ENCODE data around the gene TESK1.
"Not testable (repeated sequence)": the region's sequence is repeated elsewhere in the genome, so short reads cannot be mapped to it uniquely, and the experiment has no call there.

TESK1 gene

GRCh38 chr9:35628389-35628991, 23.4 kb downstream of the TESK1 start:
- no peaks in the 10 kb centered on the region for H3K27me3 Mint-ChIP-seq
- no peak overlapping the region for H3K27ac Mint-ChIP-seq (ENCODE audit: low read depth)
- ATAC-seq (replicated peaks; ENCODE audit: extremely low read depth, poor library complexity, severe bottlenecking) (no peak), DNase-seq (ENCODE audit: low spot score in 2 of 2) (no peak)
- no peaks in the 10 kb centered on the region for H3K4me1 Mint-ChIP-seq
- no peaks in the 10 kb centered on the region for H3K9me3 Mint-ChIP-seq
- peaks cover under 1% of the 10 kb centered on the region for H3K36me3 Mint-ChIP-seq (ENCODE audit: insufficient read depth)
- no peak overlapping the region for H3K4me3 Mint-ChIP-seq

DNA sequence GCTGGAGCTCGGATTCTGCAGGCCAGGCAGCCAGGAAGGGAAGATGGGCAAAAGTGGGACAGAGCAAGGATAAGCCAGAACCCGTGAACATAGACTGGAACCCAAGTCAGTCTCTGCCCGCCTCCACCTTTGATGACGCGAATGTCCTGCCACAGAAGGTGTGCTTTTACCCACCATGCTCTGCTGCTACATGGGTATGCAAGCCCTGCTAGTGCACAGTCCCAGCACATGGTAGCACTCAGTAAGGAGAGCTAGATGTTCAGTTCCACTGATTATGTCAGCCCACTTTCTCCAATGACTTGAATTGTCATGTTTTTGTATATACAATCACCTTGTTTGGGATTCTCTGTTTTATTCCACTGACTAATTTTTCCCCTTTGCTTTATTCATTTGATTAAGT, 24.5 kb downstream of the TESK1 start:
- no peaks in the 10 kb centered on the region for H3K9me3 Mint-ChIP-seq
- no peak for ATAC-seq (replicated peaks; ENCODE audit: extremely low read depth, poor library complexity, severe bottlenecking)
- no peak for DNase-seq (ENCODE audit: low spot score in 2 of 2)
- peaks cover 2% of the 10 kb centered on the region for H3K36me3 Mint-ChIP-seq (ENCODE audit: insufficient read depth)
- no peaks in the 10 kb centered on the region for H3K27me3 Mint-ChIP-seq
- H3K27ac Mint-ChIP-seq (ENCODE audit: low read depth): no peak overlapping the region
- H3K4me3 Mint-ChIP-seq: no peak overlapping the region
- peaks cover 2% of the 10 kb centered on the region for H3K4me1 Mint-ChIP-seq

DNA sequence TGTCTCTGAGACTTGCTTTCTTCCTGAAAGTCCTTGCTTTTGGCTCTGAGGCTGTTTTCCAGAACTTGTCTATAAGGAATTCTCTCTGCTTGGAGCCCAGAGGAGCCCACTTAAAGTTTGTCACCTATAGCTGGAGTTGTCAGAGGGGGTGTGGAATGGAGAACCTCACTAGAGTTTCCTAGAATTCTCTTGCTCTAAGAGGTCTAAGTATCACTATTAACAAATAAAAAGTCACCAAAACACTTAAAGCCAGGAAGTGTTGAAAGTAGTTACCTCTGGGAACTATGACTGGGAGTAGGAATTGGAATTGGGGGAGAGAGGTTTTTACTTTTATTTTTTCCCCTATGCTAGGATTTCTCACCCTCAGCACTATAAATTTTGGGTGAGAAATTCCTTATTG, 30.7 kb downstream of the TESK1 start:
- no peak overlapping the region for H3K4me3 Mint-ChIP-seq
- H3K27me3 Mint-ChIP-seq: no peaks in the 10 kb centered on the region
- no peaks in the 10 kb centered on the region for H3K9me3 Mint-ChIP-seq
- peaks cover 2% of the 10 kb centered on the region for H3K36me3 Mint-ChIP-seq (ENCODE audit: insufficient read depth)
- ATAC-seq (replicated peaks; ENCODE audit: extremely low read depth, poor library complexity, severe bottlenecking) (no peak), DNase-seq (ENCODE audit: low spot score in 2 of 2) (no peak)
- peak overlapping the region; percentile 76 for H3K27ac Mint-ChIP-seq (ENCODE audit: low read depth)
- H3K4me1 Mint-ChIP-seq: peaks cover 55% of the 10 kb centered on the region

DNA sequence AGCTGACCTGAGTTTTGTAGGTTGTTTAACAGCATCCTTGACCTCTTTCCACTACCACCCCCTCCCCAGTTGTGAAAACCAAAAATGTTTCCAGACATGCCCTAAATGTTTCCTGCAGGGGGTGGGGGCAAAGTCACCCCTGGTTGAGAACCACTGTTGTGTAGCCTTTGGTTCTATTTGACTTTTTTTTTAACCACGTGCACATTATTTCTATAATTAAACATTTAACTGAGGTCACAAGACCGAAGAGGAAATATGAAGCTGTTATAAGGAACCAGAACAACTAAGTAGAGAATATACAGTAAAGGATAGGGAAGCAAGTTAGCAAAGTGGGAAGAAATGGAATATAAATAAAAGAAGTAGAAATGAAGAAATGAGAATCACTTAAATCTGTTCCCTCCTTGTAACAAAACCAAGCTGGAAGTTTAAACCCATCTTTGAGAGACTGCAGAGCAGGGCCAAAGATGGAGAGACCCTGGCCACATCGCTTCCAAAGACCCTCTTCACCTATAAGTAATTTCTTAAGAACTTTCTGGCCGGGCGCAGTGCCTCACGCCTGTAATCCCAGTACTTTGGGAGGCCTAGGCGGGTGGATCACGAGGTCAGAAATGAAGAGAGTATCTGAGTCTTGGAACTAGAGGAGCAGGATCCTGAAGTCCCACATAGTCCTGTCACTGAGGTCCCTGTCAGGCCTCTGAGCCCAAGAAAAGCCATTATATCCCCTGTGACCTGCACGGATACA, 31.2 kb downstream of the TESK1 start:
- Mint-ChIP-seq H3K4me1 (peaks cover 55% of the 10 kb centered on the region), H3K27ac (ENCODE audit: low read depth) (peak overlapping the region; percentile 76), H3K36me3 (ENCODE audit: insufficient read depth) (peaks cover 2% of the 10 kb centered on the region), H3K4me3 (no peak overlapping the region), H3K9me3 (no peaks in the 10 kb centered on the region), H3K27me3 (no peaks in the 10 kb centered on the region)
- no peak for ATAC-seq (replicated peaks; ENCODE audit: extremely low read depth, poor library complexity, severe bottlenecking)
- DNase-seq (ENCODE audit: low spot score in 2 of 2): no peak

- peaks cover 55% of the 10 kb centered on the region for H3K4me1 Mint-ChIP-seq
- peak overlapping the region; percentile 65 for H3K4me3 Mint-ChIP-seq
- ATAC-seq (replicated peaks; ENCODE audit: extremely low read depth, poor library complexity, severe bottlenecking); H3K9me3 Mint-ChIP-seq; H3K27me3 Mint-ChIP-seq; DNase-seq (ENCODE audit: low spot score in 2 of 2); H3K36me3 Mint-ChIP-seq (ENCODE audit: insufficient read depth): not testable (repeated sequence)
- peak overlapping the region; percentile 76 for H3K27ac Mint-ChIP-seq (ENCODE audit: low read depth)
These were observed 31.8 kb downstream of the TESK1 start for GRCh38 chr9:35636877-35637246.

DNA sequence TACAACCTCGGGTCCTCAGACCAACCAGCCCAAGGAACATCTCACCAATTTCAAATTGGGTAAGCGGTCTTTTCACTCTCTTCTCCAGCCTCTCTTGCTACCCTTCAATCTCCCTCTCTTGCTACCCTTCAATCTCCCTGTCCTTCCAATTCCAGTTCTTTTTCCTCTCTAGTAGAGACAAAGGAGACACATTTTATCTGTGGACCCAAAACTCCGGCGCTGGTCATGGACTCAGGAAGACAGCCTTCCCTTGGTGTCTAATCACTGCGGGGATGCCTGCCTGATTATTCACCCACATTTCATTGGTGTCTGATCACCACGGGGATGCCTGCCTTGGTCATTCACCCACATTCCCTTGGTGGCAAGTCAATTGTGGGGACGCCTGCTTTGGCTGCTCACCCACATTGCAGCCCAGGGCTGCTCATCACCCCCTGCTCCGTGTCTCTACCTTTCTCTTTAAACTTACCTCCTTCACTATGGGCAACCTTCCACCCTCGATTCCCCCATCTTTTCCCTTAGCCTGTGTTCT, 32.4 kb downstream of the TESK1 start:
- H3K27me3 Mint-ChIP-seq; DNase-seq (ENCODE audit: low spot score in 2 of 2); H3K36me3 Mint-ChIP-seq (ENCODE audit: insufficient read depth); H3K9me3 Mint-ChIP-seq; ATAC-seq (replicated peaks; ENCODE audit: extremely low read depth, poor library complexity, severe bottlenecking): not testable (repeated sequence)
- Mint-ChIP-seq H3K27ac (ENCODE audit: low read depth) (peak overlapping the region; percentile 76), H3K4me1 (peaks cover 55% of the 10 kb centered on the region), H3K4me3 (peak overlapping the region; percentile 65)

GRCh38 chr9:35638751-35639150, 33.7 kb downstream of the TESK1 start:
- ATAC-seq (replicated peaks; ENCODE audit: extremely low read depth, poor library complexity, severe bottlenecking): peak; percentile 82
- H3K9me3 Mint-ChIP-seq; H3K36me3 Mint-ChIP-seq (ENCODE audit: insufficient read depth); H3K27me3 Mint-ChIP-seq: not testable (repeated sequence)
- H3K27ac Mint-ChIP-seq (ENCODE audit: low read depth): peak overlapping the region; percentile 76
- H3K4me1 Mint-ChIP-seq: peaks cover 60% of the 10 kb centered on the region
- peak overlapping the region; percentile 65 for H3K4me3 Mint-ChIP-seq
- DNase-seq (ENCODE audit: low spot score in 2 of 2): peak in 1 of 2 donors; percentile 37

- Mint-ChIP-seq H3K4me1 (peaks cover 61% of the 10 kb centered on the region), H3K4me3 (peak overlapping the region; percentile 38), H3K27ac (ENCODE audit: low read depth) (peak overlapping the region; percentile 76)
- ATAC-seq (replicated peaks; ENCODE audit: extremely low read depth, poor library complexity, severe bottlenecking): peak; percentile 61
- H3K36me3 Mint-ChIP-seq (ENCODE audit: insufficient read depth); DNase-seq (ENCODE audit: low spot score in 2 of 2); H3K27me3 Mint-ChIP-seq; H3K9me3 Mint-ChIP-seq: not testable (repeated sequence)
These were observed 34.2 kb downstream of the TESK1 start for GRCh38 chr9:35639225-35639624.

DNA sequence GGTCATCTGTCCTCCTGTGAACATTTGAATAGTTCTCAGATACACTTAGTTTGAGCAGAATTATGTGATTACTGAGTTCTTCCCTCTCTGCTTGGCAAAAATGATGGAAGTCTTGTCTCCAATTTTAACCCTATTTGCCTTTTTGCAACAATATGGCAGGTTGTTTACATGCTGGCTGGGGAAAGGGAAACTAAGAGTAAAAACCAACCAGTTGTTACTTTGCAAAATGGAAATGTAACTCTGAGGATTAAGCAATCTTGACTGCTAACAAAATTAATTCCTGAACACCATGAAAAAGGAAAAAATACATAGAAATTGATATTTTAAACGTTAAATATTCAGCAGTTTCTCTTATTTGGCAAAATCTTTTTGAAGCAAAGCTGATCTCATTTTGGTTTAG, 34.6 kb downstream of the TESK1 start:
- H3K27me3 Mint-ChIP-seq: no peaks in the 10 kb centered on the region
- peaks cover under 1% of the 10 kb centered on the region for H3K36me3 Mint-ChIP-seq (ENCODE audit: insufficient read depth)
- ATAC-seq (replicated peaks; ENCODE audit: extremely low read depth, poor library complexity, severe bottlenecking) (no peak), DNase-seq (ENCODE audit: low spot score in 2 of 2) (no peak)
- H3K27ac Mint-ChIP-seq (ENCODE audit: low read depth): peak overlapping the region; percentile 76
- H3K4me1 Mint-ChIP-seq: peaks cover 63% of the 10 kb centered on the region
- H3K4me3 Mint-ChIP-seq: peak overlapping the region; percentile 38
- no peaks in the 10 kb centered on the region for H3K9me3 Mint-ChIP-seq

GRCh38 chr9:35640431-35640830, 35.4 kb downstream of the TESK1 start:
- not testable (repeated sequence) for H3K9me3 Mint-ChIP-seq; H3K27me3 Mint-ChIP-seq; H3K4me3 Mint-ChIP-seq; ATAC-seq (replicated peaks; ENCODE audit: extremely low read depth, poor library complexity, severe bottlenecking); H3K36me3 Mint-ChIP-seq (ENCODE audit: insufficient read depth); H3K27ac Mint-ChIP-seq (ENCODE audit: low read depth); DNase-seq (ENCODE audit: low spot score in 2 of 2)
- peaks cover 57% of the 10 kb centered on the region for H3K4me1 Mint-ChIP-seq

GRCh38 chr9:35641478-35641877, 36.4 kb downstream of the TESK1 start:
- not testable (repeated sequence) for H3K27ac Mint-ChIP-seq (ENCODE audit: low read depth); ATAC-seq (replicated peaks; ENCODE audit: extremely low read depth, poor library complexity, severe bottlenecking); H3K9me3 Mint-ChIP-seq

DNA sequence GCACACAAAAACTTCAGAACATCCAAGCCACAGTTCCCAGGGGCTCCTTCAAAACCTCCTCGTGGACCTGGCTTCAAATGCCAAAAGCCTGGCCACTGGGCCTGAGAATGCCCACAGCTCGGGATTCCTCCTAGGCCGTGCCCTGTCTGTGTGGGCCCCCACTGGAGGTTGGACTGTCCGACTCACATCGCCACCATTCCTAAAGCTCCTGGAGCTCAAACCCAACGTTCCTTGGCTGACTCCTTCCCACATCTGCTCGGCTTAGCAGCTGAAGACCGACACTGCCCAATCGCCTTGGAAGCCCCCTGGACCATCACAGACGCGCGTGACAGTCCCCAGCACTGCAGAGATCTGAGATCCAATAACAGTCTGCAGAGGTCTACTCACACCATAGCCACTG, 38.0 kb downstream of the TESK1 start:
- DNase-seq (ENCODE audit: low spot score in 2 of 2) (no peak), ATAC-seq (replicated peaks; ENCODE audit: extremely low read depth, poor library complexity, severe bottlenecking) (no peak)
- Mint-ChIP-seq H3K4me3 (no peak overlapping the region), H3K4me1 (peaks cover 50% of the 10 kb centered on the region), H3K36me3 (ENCODE audit: insufficient read depth) (peaks cover 20% of the 10 kb centered on the region), H3K27ac (ENCODE audit: low read depth) (no peak overlapping the region), H3K27me3 (no peaks in the 10 kb centered on the region), H3K9me3 (no peaks in the 10 kb centered on the region)

More at GRCh38 chr9:35641478-35641877, 36.4 kb downstream of the TESK1 start:
- not testable (repeated sequence) for DNase-seq (ENCODE audit: low spot score in 2 of 2); H3K27me3 Mint-ChIP-seq; H3K4me3 Mint-ChIP-seq; H3K36me3 Mint-ChIP-seq (ENCODE audit: insufficient read depth)
- peaks cover 56% of the 10 kb centered on the region for H3K4me1 Mint-ChIP-seq

DNA sequence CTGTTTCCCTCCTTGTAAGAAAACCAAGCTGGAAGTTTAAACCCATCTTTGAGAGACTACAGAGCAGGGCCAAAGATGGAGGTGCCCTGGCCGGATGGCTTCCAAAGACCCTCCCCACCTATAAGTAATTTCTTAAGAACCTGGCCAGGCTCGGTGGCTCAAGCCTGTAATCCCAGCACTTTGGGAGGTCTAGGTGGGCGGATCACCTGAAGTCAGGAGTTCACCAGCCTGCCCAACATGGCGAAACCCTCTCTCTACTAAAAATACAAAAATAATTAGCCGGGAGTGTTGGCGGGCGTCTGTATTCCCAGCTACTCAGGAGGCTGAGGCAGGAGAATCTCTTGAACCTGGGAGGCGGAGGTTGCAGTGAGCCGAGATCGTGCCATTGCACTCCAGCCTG, 40.7 kb downstream of the TESK1 start:
- peaks cover 47% of the 10 kb centered on the region for H3K4me1 Mint-ChIP-seq
- not testable (repeated sequence) for DNase-seq (ENCODE audit: low spot score in 2 of 2)

More for the DNA sequence above, 40.7 kb downstream of the TESK1 start:
- Mint-ChIP-seq H3K36me3 (ENCODE audit: insufficient read depth) (peaks cover 24% of the 10 kb centered on the region), H3K4me3 (peak overlapping the region; percentile 90), H3K27ac (ENCODE audit: low read depth) (peak overlapping the region; percentile 97)
- H3K27me3 Mint-ChIP-seq; H3K9me3 Mint-ChIP-seq; ATAC-seq (replicated peaks; ENCODE audit: extremely low read depth, poor library complexity, severe bottlenecking): not testable (repeated sequence)

Measured in central memory CD8-positive, alpha-beta T cell (primary cell).